GM21447 (cell line): ENCODE data around the gene REC8.

Experiments
- ATAC-seq: cut with Tn5 transposase; IDR thresholded peaks from one replicate; pipeline ENCODE4 v1.9.1; 2021; ENCODE audit not compliant: unreplicated experiment

Gene REC8, protein sequence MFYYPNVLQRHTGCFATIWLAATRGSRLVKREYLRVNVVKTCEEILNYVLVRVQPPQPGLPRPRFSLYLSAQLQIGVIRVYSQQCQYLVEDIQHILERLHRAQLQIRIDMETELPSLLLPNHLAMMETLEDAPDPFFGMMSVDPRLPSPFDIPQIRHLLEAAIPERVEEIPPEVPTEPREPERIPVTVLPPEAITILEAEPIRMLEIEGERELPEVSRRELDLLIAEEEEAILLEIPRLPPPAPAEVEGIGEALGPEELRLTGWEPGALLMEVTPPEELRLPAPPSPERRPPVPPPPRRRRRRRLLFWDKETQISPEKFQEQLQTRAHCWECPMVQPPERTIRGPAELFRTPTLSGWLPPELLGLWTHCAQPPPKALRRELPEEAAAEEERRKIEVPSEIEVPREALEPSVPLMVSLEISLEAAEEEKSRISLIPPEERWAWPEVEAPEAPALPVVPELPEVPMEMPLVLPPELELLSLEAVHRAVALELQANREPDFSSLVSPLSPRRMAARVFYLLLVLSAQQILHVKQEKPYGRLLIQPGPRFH

DNA sequence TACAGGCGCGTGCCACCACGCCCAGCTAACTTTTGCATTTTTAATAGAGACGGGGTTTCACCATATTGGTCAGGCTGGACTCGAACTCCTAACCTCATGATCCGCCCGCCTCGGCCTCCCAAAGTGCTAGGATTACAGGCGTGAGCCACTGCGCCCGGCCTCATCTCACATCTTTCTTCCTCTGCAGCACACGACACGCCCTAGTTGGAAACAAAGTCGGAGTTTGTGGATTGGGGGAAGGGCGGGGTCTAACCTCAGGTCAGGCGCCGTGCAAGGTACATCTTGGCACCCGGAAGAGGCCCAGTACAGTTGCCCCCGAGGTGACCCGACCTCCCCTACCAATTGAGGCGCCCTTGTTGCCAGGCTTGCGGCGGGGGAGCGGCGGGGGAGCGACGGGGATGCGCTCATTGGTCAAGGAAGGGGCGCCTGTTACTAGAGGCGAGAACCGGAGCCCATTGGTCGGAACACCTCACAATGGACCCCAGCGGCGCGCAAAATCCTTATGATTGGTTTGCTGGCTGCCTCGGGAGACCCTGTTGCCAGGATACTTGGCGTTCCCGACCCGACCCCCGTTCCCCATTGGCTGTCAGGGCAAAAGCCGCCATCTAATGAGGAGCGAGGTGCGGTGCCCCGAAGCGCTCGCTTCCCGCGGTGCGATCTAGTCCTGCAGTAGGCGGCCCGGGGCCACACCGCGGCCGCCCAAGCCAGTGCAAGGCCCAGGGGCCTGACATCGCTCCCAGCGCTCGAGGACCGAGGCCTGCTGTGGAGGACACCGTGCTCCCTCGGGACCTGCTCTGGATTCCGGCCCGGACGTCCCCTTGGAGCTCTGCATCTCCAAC, at the start of gene REC8:
Gene REC8 (plus strand): TSS at position 659 of the 839 bp plus-strand sequence. CDS start 473 bp downstream, outside the sequence.
- ATAC-seq, result peak; percentile 88

DNA sequence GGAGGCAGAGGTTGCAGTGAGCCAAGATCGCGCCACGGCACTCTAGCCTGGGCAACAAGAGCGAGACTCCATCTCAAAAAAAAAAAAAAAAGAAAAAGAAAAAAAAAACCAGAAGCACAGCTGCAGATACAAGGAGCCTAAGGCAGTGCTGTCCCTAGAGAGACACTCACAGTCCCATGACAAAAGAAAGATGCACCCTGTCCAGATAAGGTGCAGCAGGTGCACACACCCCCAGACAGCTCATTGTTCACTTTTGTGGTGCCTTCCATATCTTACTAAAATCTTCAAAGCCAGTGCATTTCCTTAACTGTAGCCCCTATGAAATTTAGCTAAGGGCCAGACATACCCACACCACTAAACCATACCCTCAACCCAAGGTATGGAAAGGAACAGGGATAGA, 49.5 kb upstream of the REC8 start:
- no peak for ATAC-seq

- no peak for ATAC-seq
Measured at GRCh38 chr14:24122898-24123297, 49.0 kb upstream of the REC8 start.

GRCh38 chr14:24123424-24124417, 48.2 kb upstream of the REC8 start:
- ATAC-seq, result peak; percentile 55

- no peak for ATAC-seq
Measured at GRCh38 chr14:24126939-24127338, 44.9 kb upstream of the REC8 start.

GRCh38 chr14:24127673-24128072, 44.2 kb upstream of the REC8 start:
- no peak for ATAC-seq

DNA sequence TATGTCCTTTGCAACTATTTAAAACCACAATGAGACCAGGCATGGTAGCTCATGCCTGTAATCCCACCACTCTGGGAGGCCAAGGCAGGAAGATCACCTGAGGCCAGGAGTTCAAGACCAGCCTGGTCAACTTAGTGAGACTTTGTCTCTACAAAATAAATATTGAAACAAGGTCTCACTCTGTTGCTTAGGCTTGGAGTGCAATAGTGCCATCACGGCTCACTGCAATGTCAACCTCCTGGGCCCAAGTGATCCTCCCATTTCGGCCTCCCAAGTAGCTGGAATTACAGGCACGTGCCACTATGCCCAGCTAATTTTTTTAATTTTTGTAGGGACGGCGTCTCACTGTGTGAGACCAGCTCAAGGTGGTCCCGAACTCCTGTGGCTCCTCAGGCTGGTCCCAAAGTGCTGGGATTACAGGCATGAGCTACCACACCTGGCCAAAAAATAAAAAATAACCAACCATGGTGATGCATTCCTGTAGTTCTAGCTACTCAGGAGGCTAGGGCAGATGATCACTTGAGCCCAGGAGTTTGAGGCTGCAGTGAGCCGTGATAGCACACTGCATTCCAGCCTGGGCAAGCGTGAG, 42.4 kb upstream of the REC8 start:
- no peak for ATAC-seq

GRCh38 chr14:24130380-24130716, 41.5 kb upstream of the REC8 start, which contains the start of gene FITM1:
Gene FITM1, plus strand, starts transcription at chr14:24130659. Its CDS starts 905 bp downstream, at chr14:24131564.
- ATAC-seq, result no peak

DNA sequence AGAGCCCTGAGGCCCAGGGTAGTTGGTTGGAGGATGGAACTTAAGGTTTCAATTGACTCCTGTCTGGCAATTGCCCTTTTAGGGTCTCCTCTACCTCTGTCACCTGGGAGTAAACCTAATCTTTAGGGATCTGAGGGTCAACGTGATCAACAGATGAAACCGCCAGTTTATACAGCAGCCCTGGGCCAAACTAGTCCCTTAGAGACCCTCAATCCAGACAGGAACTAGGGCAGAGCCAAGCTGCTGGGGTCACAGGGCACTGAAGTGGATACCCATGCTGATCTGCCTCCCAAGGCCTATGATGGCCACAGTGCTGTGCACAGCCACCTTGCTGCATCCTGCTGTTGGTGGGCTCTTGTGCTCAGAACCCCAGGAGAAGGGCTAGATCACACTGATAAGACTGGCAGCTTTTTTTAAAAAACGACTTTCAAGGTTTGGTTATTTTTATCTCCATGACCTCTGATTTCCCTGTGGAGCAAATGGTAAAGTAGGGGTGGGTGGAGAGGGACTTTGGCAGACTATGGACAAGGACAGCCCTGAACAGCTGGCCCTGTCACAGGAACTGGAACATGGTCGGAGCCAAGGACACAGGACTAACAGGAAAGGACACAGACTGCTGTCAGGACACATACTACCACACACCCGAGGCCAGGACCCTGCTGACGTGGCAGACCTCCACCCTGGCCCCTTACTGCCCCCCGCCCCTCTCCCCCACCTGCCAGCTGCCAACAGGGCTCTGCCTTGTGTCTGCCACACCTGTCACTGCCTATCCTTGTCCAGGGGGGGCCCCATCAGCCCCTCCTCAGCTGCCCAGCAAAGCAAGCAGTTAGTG, 40.9 kb upstream of the REC8 start:
- no peak for ATAC-seq

DNA sequence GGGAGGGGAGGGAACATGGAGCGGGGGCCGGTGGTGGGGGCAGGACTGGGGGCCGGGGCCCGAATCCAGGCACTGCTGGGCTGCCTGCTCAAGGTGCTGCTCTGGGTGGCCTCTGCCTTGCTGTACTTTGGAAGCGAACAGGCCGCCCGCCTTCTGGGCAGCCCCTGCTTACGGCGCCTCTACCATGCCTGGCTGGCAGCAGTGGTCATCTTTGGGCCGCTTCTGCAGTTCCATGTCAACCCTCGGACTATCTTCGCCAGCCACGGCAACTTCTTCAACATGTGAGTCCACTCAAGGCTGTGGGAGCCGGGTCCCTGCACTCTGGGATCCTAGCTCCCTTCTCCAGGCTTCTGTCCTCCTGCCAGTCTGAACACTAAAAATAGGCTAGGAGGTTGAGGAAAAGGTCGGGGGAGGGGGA, 40.3 kb upstream of the REC8 start:
- ATAC-seq, result no peak

GRCh38 chr14:24132061-24132685, 39.7 kb upstream of the REC8 start:
- ATAC-seq, result no peak

- ATAC-seq, result no peak
Measured at GRCh38 chr14:24132976-24133375, 38.9 kb upstream of the REC8 start.

GRCh38 chr14:24133735-24134134, 38.1 kb upstream of the REC8 start:
- ATAC-seq, result no peak

DNA sequence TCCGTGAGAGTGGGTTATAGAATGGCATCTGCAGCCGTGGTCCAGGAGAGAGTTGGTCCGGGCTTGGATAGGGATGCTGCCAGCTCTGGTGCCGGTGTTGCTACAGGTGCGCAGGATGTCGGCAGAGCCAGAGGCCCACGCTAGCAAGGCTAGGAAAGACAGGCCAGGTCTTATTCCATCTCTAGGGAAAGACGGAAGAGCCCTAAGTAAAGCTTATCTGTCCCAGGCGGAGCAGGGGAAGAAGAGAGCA, 36.4 kb upstream of the REC8 start:
- ATAC-seq, result no peak

DNA sequence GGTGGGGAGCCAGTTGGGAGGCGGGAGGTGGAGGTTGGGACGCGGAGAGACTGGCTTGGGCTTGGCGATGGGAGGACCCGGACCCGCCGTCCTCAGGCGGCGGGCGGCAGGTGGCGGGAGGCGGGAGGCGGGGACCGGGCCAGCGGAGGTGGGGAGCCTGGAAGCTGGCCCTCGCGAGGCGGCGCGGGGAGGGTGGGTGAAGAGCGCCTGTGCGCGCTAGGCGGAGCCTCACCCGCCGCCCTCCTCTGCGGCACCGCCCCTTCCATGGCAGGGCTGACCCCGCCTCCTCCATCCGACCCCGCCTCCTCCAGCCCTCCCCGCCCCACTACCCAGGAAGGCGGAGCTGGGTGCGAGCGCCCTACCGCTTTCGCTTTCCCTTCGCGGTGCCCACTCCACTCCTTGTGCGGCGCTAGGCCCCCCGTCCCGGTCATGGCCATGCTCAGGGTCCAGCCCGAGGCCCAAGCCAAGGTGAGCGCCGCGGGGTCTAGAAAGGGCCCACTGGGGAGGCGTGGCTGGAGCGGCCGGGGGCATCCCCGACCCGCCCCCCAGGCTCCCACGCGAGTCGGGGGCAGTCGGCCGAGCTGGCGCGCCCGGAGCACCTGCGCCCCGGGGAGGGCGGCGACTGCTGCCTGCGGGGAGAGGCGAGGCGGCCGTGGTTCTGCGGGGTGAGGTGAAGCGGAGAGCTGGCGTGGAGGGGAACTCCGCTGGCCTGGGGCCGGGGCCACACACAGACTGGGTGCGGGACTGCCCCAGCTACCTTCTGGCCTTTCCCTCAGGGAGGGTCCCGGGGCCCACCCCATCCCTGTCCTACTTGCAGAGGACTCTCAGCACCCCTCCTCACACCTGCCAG, 35.8 kb upstream of the REC8 start, which contains the start of gene PSME1:
Gene PSME1 (plus strand): TSS at position 361 of the 850 bp plus-strand sequence. CDS start 69 bp downstream, at position 430.
- peak; percentile 82 for ATAC-seq

DNA sequence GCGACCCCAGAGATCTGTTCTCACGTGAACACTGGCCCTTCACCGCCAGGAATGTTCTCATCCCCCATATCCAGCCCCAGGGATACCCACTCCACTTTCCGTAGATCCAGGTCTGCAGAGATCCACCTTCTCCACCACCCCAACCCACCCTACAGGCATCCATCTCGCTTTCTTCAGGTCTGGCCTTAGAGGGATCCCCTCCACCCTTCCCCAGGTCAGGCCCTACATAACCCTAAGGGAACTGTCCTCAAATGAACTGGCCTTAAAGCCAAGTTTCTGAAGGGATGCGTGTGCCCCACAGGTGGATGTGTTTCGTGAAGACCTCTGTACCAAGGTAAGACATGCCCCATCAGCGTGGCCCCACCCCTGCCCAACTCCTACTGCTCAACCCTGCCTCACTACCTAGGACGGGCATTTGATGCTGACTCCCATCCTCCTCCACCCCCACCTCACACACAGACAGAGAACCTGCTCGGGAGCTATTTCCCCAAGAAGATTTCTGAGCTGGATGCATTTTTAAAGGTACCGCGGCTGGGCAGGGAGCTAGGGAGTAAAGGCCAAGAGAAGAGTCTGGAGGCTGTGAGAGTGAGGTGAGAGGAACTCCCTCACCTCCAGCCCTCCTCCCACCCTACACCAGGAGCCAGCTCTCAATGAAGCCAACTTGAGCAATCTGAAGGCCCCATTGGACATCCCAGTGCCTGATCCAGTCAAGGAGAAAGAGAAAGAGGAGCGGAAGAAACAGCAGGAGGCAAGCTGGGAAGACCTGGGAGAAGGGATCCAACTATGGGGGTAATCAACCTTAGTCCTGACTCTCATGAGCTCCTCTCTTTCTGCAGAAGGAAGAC, 35.0 kb upstream of the REC8 start:
- no peak for ATAC-seq
